Breast epithelium (tissue), 3 donors: ENCODE measurements around the gene ENOX1.

Experiments used
- CTCF ChIP-seq, 3 donors: fragments of 450-650 bp; IDR thresholded peaks; one replicate each; pipeline ENCODE4 v1.5.1; 2016 to 2017; ENCODE audit warnings: antibody characterized with exemption in 3 of 3, mild to moderate bottlenecking in 3 of 3, moderate library complexity in 3 of 3
- POLR2AphosphoS5 ChIP-seq, 3 donors: sonication (generic); formaldehyde crosslinking; IDR thresholded peaks; one replicate each; pipeline ENCODE4 v1.6.1; 2017; ENCODE audit warnings: antibody characterized with exemption in 3 of 3

DNA sequence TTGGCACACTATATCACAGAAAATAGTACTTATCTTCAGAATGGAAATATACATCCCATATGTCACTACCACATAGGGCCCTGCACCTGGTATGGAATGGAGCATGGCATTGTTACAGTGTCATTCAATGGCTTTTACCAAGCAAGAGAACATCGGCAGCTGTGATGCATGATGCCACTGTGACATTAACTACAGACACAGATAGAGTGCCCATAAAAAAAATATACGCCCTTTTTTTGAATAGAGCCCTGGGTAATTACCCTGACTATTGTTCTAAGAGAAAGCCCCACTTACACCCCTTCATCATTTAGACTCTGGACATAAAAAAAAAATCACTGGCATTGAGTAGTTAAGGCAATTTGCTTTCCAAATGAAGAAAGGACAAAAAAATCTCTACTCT lies 443.1 kb downstream of the ENOX1 start:
- no peak for TF ChIP-seq CTCF (IDR thresholded peaks at IDR 0.05)
- TF ChIP-seq POLR2AphosphoS5 (IDR thresholded peaks at IDR 0.05) = no peak
